NCI-H226 (cell line): ENCODE results near the gene DNAJC5.
"Not testable (repeated sequence)": the region's sequence is repeated elsewhere in the genome, so short reads cannot be mapped to it uniquely, and the experiment has no call there.

ENCODE experiments used
- DNase-seq: peaks from one replicate; pipeline ENCODE4 v3.0.0-alpha.2; 2015

Gene DNAJC5

DNA sequence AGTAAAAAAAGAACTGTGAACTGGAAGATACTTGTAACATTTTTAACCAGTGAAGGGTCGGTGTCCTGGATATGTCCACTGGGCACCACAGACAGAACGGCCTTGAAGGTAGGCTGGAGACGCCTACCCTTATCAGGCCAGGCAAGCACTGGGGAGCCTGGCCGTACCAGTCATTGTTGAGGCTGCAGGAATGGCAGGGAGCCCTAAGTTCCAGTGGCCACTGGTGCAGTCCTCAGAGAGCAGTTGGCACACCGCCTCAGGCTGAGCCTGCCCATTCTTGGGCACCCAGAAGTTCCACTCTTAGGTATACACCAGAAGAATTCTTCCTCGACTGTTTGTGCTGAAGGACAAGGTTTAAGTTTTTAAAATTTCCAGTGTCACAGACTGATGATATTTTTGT is 20.5 kb downstream of the DNAJC5 start:
- DNase-seq: no peak

DNA sequence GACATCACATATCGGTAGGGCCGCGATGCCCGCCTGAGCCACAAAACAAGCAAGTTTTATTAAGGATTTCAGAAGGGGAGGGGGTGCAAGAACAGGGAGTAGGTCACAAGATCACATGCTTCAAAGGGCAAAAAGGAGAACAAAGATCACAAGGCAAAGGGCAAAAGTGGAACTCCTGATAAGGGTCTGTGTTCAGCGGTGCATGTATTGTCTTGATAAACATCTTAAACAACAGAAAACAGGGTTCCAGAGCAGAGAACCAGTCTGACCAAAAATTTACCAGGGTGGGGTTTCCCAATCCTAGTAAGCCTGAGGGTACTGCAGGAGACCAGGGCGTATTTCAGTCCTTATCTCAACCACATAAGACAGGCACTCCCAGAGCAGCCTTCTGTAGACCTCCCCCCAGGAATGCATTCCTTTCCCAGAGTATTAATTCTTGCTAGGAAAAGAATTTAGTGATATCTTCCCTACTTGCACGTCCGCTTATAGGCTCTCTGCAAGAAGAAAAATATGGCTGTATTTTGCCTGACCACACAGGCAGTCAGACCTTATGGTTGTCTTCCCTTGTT is 21.5 kb downstream of the DNAJC5 start:
- peak; percentile 71 for DNase-seq

DNA sequence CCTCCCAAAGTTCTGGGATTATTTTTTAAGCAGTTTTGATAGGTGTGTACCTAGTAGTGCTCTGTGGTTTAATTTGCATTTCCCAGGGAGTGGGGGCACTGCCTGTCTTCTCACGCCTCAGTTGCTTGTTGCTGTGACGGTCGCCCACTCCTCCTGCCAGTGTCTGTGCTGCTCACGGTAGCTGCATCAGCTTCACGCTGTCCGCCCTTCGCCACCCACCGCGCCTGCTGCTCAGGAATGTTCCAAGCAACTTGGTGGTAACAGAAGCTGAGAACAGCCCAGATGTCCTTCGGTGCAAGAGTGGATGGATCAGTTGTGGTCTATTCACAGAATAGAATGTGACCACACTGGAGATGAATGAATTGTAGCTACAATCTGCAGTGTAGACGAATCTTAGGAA is 22.9 kb downstream of the DNAJC5 start:
- DNase-seq: no peak

DNA sequence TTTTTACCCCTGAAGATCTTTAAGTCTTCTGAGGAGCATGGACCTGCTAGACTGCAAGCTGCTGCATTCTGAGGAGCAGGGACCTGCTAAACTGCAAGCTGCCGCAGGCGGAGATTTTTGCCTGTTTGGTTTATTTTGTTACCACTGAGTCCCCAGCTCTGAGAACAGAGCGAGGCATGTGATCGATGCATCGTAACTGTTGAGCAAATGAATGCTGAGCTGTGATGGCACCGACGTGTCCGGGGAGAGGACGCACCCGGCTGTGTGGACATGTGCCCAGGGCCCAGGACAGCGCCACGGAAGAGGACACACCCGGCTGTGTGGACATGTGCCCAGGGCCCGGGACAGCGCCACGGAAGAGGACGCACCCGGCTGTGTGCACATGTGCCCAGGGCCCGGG is 24.2 kb downstream of the DNAJC5 start:
- no peak for DNase-seq

DNA sequence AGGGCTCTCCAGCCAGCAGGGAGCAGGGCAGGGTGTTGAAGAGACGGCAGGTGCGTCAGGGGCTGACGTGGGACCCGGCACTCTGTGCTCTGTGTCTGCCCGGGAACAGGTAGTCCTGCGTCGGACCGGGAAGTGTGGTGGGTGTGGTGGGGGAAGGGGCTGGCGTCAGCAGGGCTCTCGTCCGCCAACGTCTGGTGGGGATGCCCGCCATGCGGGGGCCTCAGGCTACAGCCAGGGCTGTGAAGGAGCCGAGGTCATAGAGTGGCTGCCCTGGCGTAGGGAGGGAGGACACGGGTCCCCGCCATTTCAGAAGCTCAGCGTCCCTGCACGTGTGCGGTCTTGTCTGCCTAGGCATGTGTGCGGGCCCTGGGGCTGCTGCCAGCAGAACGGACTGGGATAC is 25.3 kb downstream of the DNAJC5 start:
- DNase-seq: no peak

DNA sequence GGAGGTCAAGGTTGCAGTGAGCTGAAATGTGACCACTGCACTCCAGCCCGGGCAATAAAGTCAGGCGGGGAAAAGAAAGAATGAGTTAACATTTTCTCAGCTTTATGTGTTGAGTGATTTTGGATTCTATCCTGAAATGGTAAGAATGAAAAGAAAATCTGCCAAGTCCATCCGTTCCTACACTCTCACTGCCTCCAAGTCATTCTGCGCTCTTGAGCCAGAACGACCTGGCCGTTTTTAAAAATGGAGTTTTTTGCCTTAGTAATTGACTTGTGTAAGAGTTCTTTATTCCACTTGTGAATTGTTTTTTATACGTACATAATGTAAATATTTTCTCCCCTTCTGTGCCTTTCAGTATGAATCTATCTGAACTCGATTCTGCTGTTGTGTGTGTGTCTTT is 28.7 kb downstream of the DNAJC5 start:
- no peak for DNase-seq

DNA sequence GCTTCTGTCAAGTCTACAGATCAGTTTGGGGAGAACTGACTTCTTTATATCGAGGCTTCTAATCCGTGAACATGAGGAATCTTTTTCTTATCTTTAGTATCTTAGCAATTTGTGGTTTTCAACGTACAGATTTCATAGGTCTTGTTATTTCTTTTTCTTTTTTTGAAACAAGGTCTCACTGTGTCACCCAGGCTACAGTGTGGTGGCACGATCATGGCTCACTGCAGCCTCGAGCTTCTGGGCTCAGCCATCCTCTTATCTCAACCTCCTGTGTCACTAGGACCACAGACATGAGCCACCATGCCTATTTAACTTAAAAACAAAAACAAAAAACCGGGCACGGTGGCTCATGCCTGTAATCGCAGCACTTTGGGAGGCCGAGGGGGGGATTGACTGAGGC is 29.3 kb downstream of the DNAJC5 start:
- DNase-seq: no peak

DNA sequence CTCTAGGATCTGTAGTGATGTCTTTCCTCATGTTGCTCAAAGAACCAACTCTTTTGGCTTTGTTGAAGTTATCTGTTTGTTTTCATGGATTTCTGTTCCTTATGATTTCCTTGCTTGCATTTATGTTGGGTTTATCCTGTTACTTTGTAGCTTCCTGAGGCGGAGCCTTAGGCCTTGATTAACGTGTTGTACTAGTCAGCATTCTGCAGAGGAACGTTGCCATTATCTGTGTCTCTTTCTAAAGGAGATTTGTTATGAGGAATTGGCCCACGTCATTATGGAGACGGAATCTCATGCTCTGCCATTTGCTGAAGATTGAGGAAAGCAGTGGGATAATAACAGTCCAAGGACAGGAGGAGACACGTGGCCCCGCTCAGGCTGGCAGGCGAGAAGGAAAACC is 31.4 kb downstream of the DNAJC5 start:
- no peak for DNase-seq

DNA sequence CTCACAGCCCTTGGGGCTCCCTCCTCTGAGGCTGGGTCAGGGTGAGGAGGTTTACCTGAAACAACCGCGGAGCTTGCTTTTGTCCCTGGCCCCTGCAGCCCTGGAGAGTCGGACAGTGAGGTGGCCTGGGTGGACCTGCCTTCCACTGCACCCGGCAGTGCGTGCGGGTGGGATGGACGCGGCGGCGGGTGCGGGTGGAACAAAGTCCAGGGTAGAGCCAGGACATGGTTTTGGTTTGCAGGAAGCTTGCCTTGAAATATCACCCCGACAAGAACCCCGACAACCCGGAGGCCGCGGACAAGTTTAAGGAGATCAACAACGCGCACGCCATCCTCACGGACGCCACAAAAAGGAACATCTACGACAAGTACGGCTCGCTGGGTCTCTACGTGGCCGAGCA is 34.1 kb downstream of the DNAJC5 start:
- DNase-seq: no peak

DNA sequence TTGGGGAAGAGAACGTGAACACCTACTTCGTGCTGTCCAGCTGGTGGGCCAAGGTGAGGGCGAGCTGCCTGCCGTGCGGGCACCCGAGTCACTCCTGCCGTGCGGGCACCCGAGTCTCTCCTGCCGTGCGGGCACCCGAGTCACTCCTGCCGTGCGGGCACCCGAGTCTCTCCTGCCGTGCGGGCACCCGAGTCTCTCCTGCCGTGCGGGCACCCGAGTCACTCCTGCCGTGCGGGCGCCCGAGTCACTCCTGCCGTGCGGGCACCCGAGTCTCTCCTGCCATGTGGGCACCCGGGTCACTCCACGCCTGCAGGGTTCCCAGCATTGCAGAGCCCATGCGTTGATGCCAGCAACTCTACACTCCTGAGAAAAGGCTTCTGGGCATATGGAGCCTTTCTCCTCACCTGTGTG is 34.6 kb downstream of the DNAJC5 start:
- DNase-seq: not testable (repeated sequence)

DNA sequence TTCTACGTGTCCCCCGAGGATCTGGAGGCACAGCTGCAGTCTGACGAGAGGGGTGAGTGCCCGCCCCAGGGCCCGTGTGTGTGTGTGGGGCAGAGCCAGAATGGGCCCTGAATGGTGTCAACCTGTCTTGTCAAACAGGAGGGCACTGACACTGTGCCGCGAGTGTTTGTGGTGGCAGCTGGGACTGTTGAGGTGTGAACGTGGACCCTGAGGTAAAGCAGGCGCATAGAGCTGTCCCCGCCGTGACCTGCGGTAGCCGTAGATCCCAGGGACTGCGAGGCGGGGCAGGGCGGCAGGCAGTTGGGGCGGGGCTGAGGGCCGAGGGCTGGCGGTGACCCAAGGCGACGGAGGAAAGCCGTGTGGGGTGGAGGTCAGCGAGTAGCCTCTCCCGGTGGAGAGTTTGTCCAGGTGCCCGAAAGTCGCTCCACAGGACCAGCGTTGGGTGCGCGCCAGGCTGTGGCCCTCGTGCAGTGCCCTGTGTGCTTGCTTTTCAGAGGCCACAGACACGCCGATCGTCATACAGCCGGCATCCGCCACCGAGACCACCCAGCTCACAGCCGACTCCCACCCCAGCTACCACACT is 36.1 kb downstream of the DNAJC5 start:
- DNase-seq: no peak

DNA sequence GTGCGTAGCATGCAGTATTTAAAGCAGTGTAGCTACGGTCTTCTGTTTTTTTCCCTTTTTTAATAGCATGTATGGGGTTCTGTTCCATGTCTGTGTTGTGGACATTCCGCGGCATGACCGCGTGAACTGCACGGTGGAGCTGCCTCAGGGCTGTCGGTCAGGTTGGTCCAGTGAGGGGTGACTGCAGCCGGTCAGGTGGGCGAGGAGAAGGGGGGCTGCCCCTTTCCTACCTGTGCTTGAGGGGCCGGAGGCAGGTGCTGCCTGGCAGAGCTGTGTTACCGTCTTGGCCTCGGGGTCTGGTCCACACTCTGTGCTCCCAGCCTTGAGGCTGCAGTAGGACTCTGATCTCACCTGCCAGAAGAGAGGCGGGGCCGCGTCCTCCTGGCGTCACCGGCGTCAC is 36.8 kb downstream of the DNAJC5 start:
- DNase-seq: no peak

DNA sequence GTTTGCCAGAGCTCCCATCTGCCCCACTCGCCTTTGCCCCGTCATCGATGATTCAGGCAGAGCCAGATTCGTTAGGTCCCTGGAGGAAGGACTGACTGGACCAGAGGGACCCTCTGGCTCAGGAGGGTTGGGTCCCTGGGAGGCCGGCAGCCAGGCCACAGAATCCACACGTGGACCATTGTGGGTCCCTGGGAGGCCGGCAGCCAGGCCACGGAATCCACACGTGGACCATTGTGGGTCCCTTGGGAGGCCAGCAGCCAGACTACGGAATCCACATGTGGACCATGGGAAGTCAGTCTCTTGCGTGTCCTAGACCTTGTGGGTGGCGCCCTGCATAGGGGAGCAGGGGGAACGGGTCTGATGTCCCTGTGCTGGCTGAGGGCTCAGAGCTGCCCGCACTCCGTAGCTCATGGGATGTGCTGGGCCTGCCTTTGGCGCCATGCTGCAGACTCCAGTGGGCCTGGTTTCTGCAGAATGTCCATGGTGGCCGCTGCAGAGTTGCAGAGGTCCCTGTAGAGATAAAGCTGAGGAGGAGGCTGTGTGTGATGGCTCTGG is 37.8 kb downstream of the DNAJC5 start:
- no peak for DNase-seq

DNA sequence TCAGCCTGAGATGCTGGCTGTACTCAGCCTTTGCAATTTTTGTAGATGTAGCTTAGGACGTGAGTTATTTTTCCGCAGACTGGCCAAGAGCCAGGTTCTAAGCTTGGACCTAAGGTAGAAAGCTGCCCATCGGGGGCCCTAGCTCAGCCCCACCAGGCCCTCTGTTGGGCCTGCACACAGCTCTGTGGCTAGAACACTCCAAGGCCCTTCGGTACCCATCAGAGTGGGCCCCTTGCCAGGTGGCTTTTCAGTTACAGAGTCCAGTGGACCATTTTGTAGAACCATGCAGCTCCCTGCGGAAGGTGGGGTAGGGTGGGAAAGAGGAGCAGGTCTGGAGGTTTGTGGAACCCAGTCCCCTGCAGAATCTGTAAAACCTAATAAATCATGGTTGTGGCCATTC is 38.7 kb downstream of the DNAJC5 start:
- DNase-seq: no peak

DNA sequence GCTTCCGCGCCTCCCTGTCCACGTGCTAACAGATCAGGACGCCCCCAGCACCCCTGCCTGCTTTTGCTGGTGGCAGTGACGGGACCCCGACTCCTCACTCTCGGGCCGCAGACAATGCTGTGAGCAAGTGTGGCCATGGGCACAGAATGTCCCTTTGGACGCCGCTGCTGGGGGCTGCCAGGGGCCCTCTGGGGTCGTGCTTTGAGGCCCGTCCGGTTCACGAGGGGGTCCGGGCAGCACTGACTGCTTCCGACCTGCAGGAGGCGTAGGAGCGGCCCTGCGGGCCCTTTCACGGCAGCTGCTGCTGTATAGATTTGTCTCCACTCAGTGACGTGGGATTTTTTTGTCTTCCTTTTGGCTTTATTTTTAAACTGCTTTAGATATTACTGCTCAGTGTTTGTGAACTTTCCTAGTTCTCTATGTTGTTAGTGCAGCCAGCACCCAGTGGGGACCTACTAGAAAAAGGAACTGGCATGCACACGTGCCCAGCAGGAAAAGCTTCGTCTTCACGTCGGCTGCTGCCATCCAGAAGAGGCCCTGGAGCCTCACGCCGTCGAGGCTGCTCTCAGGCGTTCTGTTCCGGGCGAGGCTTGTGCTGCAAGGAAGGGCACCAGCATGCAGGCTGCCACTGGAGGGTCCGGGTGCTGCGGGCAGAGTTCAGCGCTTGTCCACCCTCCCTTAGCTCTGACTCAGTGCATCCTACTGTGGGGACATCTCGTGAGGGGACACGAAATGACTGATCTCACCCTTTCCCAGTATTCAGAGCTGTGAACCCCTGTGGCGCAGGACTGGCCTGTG is 39.5 kb downstream of the DNAJC5 start:
- DNase-seq: no peak

DNA sequence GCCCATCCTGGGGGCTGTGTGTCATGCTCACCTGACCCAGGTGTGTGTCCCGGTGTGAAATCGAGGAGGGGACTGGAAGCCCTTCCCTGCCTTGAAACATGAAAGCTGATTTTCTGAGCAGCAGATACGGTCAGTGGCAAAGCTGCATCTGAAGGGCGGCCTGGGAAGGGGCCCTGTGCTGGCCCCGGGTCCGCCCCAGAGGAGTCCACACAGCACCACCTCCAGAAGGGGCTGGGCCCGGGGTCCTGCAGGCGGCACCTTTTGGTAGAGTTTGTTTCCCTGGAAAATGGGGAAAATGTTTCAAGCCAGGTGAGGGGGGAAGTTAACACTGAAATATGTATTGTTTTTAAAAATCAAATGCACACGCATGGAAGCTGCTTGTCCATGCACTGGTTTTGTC is 40.5 kb downstream of the DNAJC5 start:
- no peak for DNase-seq

DNA sequence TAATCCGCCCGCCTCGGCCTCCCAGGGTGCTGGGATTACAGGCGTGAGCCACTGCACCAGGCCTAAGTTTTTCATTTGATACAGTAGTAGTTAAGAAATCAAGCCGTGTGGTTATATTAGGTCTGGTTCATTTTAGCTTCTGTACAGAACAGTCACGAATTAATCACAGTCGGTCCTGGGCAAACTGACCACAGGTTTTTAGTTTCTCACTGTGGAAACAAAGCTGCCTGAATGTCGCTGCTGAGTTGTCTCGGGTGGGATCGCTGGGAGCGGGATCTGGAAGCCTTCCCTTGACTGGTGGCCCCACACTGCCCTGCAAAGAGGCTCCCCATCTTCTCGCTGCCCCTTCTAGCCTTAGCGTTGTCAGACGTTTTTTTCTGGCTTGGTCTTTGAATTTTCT is 42.7 kb downstream of the DNAJC5 start:
- no peak for DNase-seq

DNA sequence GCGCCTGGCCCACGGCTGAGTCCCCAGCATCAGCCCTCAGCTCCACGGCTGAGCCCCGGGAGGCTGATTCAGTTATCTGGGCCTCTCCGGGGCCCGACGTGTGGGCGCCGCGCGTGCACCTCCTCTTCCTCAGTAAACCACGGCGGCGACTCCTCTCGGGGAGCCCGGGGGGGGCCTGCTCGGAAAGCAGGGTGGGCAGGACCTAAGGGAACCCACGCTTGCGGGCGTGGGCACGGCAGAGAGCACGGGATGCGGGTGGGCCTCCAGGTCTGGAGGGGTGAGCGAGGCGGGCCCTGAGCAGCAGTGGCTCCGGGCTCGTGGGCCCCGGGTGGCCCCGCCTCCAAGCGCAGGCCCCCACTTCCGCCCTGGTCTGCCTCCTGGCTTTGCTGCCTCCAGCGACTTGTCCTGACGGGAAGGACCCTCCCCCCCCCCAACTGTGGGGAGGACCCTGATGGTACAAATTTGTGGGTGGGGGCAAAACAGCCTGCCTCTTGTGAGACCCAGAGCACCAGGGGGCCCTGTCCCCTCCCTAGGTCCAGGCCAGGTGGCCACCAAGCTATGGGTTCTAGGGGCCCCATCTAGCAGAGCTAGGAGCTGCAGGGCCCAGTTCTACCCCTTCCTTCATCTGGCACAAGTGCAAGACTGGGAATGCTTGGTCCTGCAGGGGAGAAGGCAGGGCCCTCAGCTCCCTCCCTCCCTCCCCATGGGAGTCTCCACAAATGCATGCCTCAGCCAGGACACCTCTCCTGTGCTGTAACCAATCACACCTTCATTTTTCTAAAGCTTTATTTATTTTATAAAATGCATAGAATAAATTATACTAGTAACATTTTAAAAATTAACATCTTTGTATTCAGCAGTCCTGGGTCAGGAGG is 44.4 kb downstream of the DNAJC5 start:
- DNase-seq: no peak

DNA sequence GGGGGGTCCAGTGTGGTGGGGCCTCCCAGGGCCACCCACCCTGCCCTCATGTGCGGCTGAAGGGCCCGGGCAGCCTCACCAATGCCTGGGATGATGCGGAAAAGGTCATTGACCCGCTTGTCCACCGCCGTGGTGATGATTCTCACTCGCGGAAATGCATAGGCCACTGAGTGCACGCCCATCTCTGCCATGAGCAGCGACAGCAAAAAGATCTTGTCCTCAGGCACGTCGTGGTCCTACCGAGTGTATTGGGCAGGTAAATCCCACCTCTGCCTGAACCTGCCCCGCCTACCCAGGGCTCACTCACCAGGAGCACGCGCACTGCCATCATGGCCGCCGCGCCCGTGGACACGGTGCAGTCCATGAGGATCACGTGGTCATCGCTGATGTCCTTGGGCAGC is 45.1 kb downstream of the DNAJC5 start:
- DNase-seq: no peak

DNA sequence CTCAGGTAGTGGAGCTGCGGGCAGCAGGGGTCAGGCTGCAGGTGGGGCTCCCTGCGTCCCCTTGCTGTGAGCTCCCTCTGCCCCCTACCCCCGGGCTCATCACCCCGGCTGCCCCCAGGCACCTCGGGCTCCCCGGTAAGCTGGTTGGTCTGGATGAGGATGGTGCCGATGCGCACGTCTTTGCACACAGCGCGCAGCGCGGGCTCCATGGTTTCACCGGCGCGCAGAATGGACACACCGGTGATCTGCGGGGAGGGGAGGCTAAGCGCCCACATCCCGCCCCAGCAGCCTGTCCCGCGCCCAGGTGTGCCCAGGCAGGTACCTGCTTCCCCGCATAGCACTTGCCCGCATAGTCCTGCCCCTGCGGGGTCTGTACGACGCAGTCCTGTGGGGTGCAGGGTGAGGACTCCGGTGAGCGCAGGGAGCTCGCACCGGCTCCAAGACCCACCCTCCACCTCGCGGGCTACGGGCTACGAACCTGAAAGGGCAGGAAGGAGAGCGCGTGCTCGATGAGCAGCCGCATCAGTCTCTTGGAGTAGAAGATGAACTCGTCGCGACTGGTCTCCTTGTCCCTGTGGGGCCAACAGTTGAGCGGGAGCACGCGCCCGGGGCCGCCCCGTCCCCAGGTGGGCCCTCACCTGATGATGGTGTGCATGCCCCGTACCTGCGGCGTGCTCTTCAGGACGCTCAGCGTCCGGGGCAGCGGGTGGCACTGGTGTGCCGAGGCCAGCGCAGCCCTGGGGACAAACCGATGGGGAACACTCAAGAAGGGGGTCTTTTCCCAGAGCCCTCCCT is 45.7 kb downstream of the DNAJC5 start:
- no peak for DNase-seq

DNA sequence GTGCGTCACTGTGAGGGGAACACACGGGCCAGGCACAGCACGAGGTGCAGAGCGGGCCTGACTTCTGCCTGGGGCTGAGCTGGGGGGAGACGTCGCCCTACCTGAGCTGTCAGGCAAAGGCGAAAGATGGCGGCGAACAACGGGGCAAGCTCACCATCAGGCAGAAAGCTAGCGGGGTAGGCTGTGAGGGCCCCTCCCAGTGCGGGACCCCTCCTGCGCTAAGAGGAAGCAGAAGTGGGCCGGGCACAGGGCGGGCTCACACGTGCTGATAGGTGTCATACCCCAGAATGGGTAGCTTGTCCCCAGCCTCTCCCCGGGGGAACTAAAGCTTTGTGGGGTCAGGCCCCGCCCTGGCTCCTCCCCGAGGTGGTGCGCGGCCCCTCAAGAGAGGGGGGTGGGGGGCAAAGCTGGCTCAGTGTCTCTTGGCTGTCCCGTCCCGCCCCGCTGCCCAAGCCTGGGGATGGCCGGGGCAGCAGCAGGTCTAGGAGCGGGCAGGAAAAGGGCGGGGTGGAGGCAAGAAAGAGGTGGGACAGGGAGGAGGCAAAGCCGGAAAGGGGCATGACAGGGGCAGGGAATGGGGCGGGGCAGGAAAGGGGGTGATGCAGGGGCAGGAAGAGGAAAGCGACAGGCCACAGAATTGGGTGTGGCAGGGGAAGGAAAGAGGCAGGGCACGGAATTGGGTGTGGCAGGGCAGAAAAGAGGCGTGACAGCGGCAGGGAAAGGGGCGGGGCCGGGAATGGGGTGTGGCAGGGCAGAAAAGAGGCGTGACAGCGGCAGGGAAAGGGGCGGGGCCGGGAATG is 46.6 kb downstream of the DNAJC5 start:
- DNase-seq: peak; percentile 72
